Neural cell (in vitro differentiated cells): ENCODE results near the gene LRIG2. TPM values are rescaled to one million over a fixed set of nuclear protein-coding genes. Genes with fewer than 3 reads are reported as not detected.

Experiments
- H2AFZ ChIP-seq: fragments of 200-600, 300-800 bp; sonication (generic), shearing (Covaris generic); 2 replicates; pipeline ENCODE4 v1.6.0; 2014; ENCODE audit warnings: low read depth, mild to moderate bottlenecking, antibody characterized with exemption, low read length, moderate library complexity
- H3F3A ChIP-seq: fragments of 200-600 bp; shearing (Covaris generic); 2 replicates; pipeline ENCODE4 v1.6.1; 2016; ENCODE audit warnings: mild to moderate bottlenecking, moderate library complexity, mixed read lengths, antibody characterized with exemption, low read length; ENCODE audit not compliant: insufficient read depth, poor library complexity, severe bottlenecking
- H3K27ac ChIP-seq: fragments of 200-600, 300-800 bp; sonication (generic), shearing (Covaris generic); 2 replicates; pipeline ENCODE4 v1.5.1; 2014; ENCODE audit warnings: mild to moderate bottlenecking, low read length, moderate library complexity
- H3K27me3 ChIP-seq: fragments of 300-800, 200-600 bp; sonication (generic), shearing (Covaris generic); 2 replicates; pipeline ENCODE4 v1.6.0; 2014; ENCODE audit warnings: mild to moderate bottlenecking, low read depth, low read length, moderate library complexity; ENCODE audit not compliant: insufficient read depth
- H3K36me3 ChIP-seq: fragments of 300-800, 200-600 bp; sonication (generic), shearing (Covaris generic); 2 replicates; pipeline ENCODE4 v1.5.1; 2014; ENCODE audit warnings: mild to moderate bottlenecking, antibody characterized with exemption, low read length, moderate library complexity; ENCODE audit not compliant: insufficient read depth
- H3K4me2 ChIP-seq: fragments of 300-800, 200-600 bp; sonication (generic), shearing (Covaris generic); 2 replicates; pipeline ENCODE4 v1.6.0; 2014; ENCODE audit warnings: mild to moderate bottlenecking, low read length
- H3K4me3 ChIP-seq: fragments of 300-800, 200-600 bp; sonication (generic), shearing (Covaris generic); 2 replicates; pipeline ENCODE4 v1.5.1; 2014; ENCODE audit warnings: mild to moderate bottlenecking, low read length, moderate library complexity
- H3K79me2 ChIP-seq: fragments of 200-600 bp; shearing (Covaris generic); replicated peaks from 2 replicates; pipeline ENCODE4 v1.6.0; 2014; ENCODE audit warnings: mild to moderate bottlenecking, low read length, moderate library complexity; ENCODE audit not compliant: insufficient read depth
- H3K9ac ChIP-seq: fragments of 300-800, 200-600 bp; sonication (generic), shearing (Covaris generic); 2 replicates; pipeline ENCODE4 v1.6.1; 2016; ENCODE audit warnings: mild to moderate bottlenecking, low read length, mixed read lengths
- H3K9me2 ChIP-seq: fragments of 200-600 bp; shearing (Covaris generic); 2 replicates; pipeline ENCODE4 v1.6.1; 2016; ENCODE audit warnings: mild to moderate bottlenecking, low read length, mixed read lengths; ENCODE audit not compliant: insufficient read depth
- H3K9me3 ChIP-seq: fragments of 200-600, 300-800 bp; sonication (generic), shearing (Covaris generic); 2 replicates; pipeline ENCODE4 v1.6.1; 2016; ENCODE audit warnings: mild to moderate bottlenecking, mixed run types, low read length, moderate library complexity, mixed read lengths
- H4K20me1 ChIP-seq: fragments of 200-600 bp; shearing (Covaris generic); 2 replicates; pipeline ENCODE4 v1.6.1; 2016; ENCODE audit warnings: mild to moderate bottlenecking, mixed run types; ENCODE audit not compliant: insufficient read depth
- EP300 ChIP-seq: fragments of 450-650 bp; conservative IDR thresholded peaks from 2 replicates; pipeline ENCODE4 v1.6.1; 2014; ENCODE audit warnings: antibody characterized with exemption, mild to moderate bottlenecking, moderate library complexity; ENCODE audit not compliant: poor library complexity, severe bottlenecking
- EZH2 ChIP-seq: fragments of 200-600, 300-800 bp; shearing (Covaris generic), sonication (generic); IDR thresholded peaks from 2 replicates; pipeline ENCODE4 v1.6.1; 2014; ENCODE audit warnings: antibody characterized with exemption, low read length, borderline replicate concordance, mild to moderate bottlenecking; ENCODE audit not compliant: insufficient read depth, poor library complexity, severe bottlenecking
- MXI1 ChIP-seq: fragments of 450-650 bp; conservative IDR thresholded peaks from 2 replicates; pipeline ENCODE4 v1.6.1; 2014; ENCODE audit warnings: antibody characterized with exemption, mild to moderate bottlenecking; ENCODE audit not compliant: poor library complexity, severe bottlenecking
- POLR2AphosphoS5 ChIP-seq: IDR thresholded peaks from 2 replicates; pipeline ENCODE4 v1.6.1; 2012
- RAD21 ChIP-seq: fragments of 450-650 bp; conservative IDR thresholded peaks from 2 replicates; pipeline ENCODE4 v1.6.1; 2014; ENCODE audit warnings: antibody characterized with exemption, mild to moderate bottlenecking, moderate library complexity
- REST ChIP-seq: IDR thresholded peaks from 2 replicates; pipeline ENCODE4 v1.6.1; 2012; ENCODE audit warnings: borderline replicate concordance
- SMC3 ChIP-seq: fragments of 450-650 bp; conservative IDR thresholded peaks from 2 replicates; pipeline ENCODE4 v1.6.1; 2014; ENCODE audit warnings: antibody characterized with exemption, mild to moderate bottlenecking, moderate library complexity; ENCODE audit not compliant: poor library complexity
- TAF1 ChIP-seq: IDR thresholded peaks from 2 replicates; pipeline ENCODE4 v1.6.1; 2012; ENCODE audit warnings: low read depth
- polyA plus RNA-seq: library from polyadenylated mRNA; depleted of rRNA; stranded (reverse); fragments of >200 nt; gene quantifications from 2 replicates; pipeline ENCODE4 v1.2.3, GENCODE V29; 2014
- TF ChIP-seq, protein P1 (sequence below): fragments of 450-650 bp; IDR thresholded peaks from 2 replicates; pipeline ENCODE4 v1.5.1; 2014; ENCODE audit warnings: antibody characterized with exemption, mild to moderate bottlenecking, moderate library complexity; ENCODE audit not compliant: poor library complexity, severe bottlenecking

The LRIG2 gene
- polyA plus RNA-seq, 1 donor from 2014 or later = 11.1 TPM

- H3K27me3 ChIP-seq = no peaks in the 10 kb centered on the region
- H3K9me3 ChIP-seq = no peaks in the 10 kb centered on the region
- H3K9me2 ChIP-seq = no peaks in the 10 kb centered on the region
- H3K4me2 ChIP-seq = no peak overlapping the region
- no peak overlapping the region for H3K9ac ChIP-seq
- no peak overlapping the region for H3K4me3 ChIP-seq
- H3K79me2 ChIP-seq = no peaks in the 10 kb centered on the region
- no peaks in the 10 kb centered on the region for H3F3A ChIP-seq
- H3K27ac ChIP-seq = no peak overlapping the region
- H3K36me3 ChIP-seq = no peaks in the 10 kb centered on the region
- TF ChIP-seq, protein P1, sequence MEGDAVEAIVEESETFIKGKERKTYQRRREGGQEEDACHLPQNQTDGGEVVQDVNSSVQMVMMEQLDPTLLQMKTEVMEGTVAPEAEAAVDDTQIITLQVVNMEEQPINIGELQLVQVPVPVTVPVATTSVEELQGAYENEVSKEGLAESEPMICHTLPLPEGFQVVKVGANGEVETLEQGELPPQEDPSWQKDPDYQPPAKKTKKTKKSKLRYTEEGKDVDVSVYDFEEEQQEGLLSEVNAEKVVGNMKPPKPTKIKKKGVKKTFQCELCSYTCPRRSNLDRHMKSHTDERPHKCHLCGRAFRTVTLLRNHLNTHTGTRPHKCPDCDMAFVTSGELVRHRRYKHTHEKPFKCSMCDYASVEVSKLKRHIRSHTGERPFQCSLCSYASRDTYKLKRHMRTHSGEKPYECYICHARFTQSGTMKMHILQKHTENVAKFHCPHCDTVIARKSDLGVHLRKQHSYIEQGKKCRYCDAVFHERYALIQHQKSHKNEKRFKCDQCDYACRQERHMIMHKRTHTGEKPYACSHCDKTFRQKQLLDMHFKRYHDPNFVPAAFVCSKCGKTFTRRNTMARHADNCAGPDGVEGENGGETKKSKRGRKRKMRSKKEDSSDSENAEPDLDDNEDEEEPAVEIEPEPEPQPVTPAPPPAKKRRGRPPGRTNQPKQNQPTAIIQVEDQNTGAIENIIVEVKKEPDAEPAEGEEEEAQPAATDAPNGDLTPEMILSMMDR = no peak
- no peak for TF ChIP-seq SMC3
- no peak for TF ChIP-seq TAF1
- no peak for TF ChIP-seq REST
- no peak for TF ChIP-seq EZH2
- no peak for TF ChIP-seq MXI1
- no peak for TF ChIP-seq EP300
- TF ChIP-seq RAD21 = no peak
- no peak for TF ChIP-seq POLR2AphosphoS5
- no peak overlapping the region for H2AFZ ChIP-seq
- no peaks in the 10 kb centered on the region for H4K20me1 ChIP-seq
These were observed 105.5 kb downstream of the LRIG2 start for GRCh38 chr1:113178522-113178921.

Other genes with a start within 250 kb of the LRIG2 start
- 13.1 and 18.6 TPM in 2 replicates for gene SLC16A1, start 117.0 kb upstream of the LRIG2 start, polyA plus RNA-seq